Smooth muscle cell (in vitro differentiated cells): ENCODE results near the gene GPR34. TPM values are rescaled to one million over a fixed set of nuclear protein-coding genes. Genes with fewer than 3 reads are reported as not detected.

Source experiments
- DNase-seq: peaks from one replicate; lab custom pipeline; 2025; ENCODE audit not compliant: unreplicated experiment; lab: John Stamatoyannopoulos, UW
- H2AFZ ChIP-seq: fragments of 200-600 bp; sonication (generic); 2 replicates; pipeline ENCODE4 v1.6.0; 2016; ENCODE audit warnings: antibody characterized with exemption, low read depth, mild to moderate bottlenecking
- H3F3A ChIP-seq: fragments of 200-600 bp; sonication (generic); 2 replicates; pipeline ENCODE4 v1.6.0; 2017; ENCODE audit warnings: antibody characterized with exemption, low read depth
- H3K27ac ChIP-seq: fragments of 200-600 bp; sonication (generic); 2 replicates; pipeline ENCODE4 v1.5.1; 2016; ENCODE audit warnings: low read depth, mild to moderate bottlenecking
- H3K27me3 ChIP-seq: fragments of 200-600 bp; sonication (generic); 2 replicates; pipeline ENCODE4 v1.6.1; 2016; ENCODE audit warnings: low read depth, mild to moderate bottlenecking
- H3K36me3 ChIP-seq: fragments of 200-600 bp; sonication (generic); 2 replicates; pipeline ENCODE4 v1.5.1; 2016; ENCODE audit warnings: low read depth
- H3K4me1 ChIP-seq: fragments of 200-600 bp; sonication (generic); 2 replicates; pipeline ENCODE4 v1.5.1; 2016; ENCODE audit warnings: low read depth
- H3K4me2 ChIP-seq: fragments of 200-600 bp; sonication (generic); 2 replicates; pipeline ENCODE4 v1.6.0; 2016; ENCODE audit warnings: mild to moderate bottlenecking
- H3K4me3 ChIP-seq: fragments of 200-600 bp; sonication (generic); 2 replicates; pipeline ENCODE4 v1.5.1; 2016; ENCODE audit warnings: mild to moderate bottlenecking
- H3K79me2 ChIP-seq: fragments of 200-600 bp; sonication (generic); 2 replicates; pipeline ENCODE4 v1.6.0; 2016; ENCODE audit warnings: low read depth, mild to moderate bottlenecking
- H3K9ac ChIP-seq: fragments of 200-600 bp; sonication (generic); 2 replicates; pipeline ENCODE4 v1.6.0; 2016; ENCODE audit warnings: low read depth
- H3K9me3 ChIP-seq: fragments of 200-600 bp; sonication (generic); replicated peaks from 2 replicates; pipeline ENCODE4 v1.5.1; 2016; ENCODE audit warnings: low read depth
- H4K20me1 ChIP-seq: fragments of 200-600 bp; sonication (generic); 2 replicates; pipeline ENCODE4 v1.6.0; 2016; ENCODE audit warnings: low read depth
- CTCF ChIP-seq: fragments of 200-600 bp; sonication (generic); IDR thresholded peaks from 2 replicates; pipeline ENCODE4 v1.5.1; 2017; ENCODE audit warnings: borderline replicate concordance, mild to moderate bottlenecking, antibody characterized with exemption; ENCODE audit not compliant: insufficient read depth, poor library complexity, severe bottlenecking
- WGBS: methylation state at CpG from one replicate; pipeline ENCODE4 v1.1.7; 2016; ENCODE audit warnings: low lambda C conversion rate; 5-methylcytosine and 5-hydroxymethylcytosine counted together
- polyA plus RNA-seq: library from polyadenylated mRNA; unstranded; fragments of >200 nt; fragmentation: Nextera tagmentation; extraction: Ambion mirVana; gene quantifications from 2 replicates; pipeline ENCODE4 v1.2.1, GENCODE V29; 2016
- total RNA-seq: library from RNA; depleted of rRNA; stranded (reverse); fragments of >200 nt; gene quantifications from 2 replicates; pipeline ENCODE4 v1.2.3, GENCODE V29; 2014

The GPR34 gene
- total and polyA plus RNA-seq, 2 experiments from 2014 or later: 0.31 to 2.2 TPM

GRCh38 chrX:41689711-41690110 is 938 bp downstream of the GPR34 start:
- Histone ChIP-seq H3K27me3 (no peaks in the 10 kb centered on the region), H4K20me1 (no peaks in the 10 kb centered on the region), H2AFZ (no peak overlapping the region), H3K4me1 (no peaks in the 10 kb centered on the region), H3F3A (no peaks in the 10 kb centered on the region), H3K4me3 (no peak overlapping the region), H3K4me2 (no peak overlapping the region), H3K27ac (no peak overlapping the region), H3K79me2 (no peaks in the 10 kb centered on the region), H3K36me3 (no peaks in the 10 kb centered on the region), H3K9me3 (no peaks in the 10 kb centered on the region), H3K9ac (no peak overlapping the region)
- no peak for TF ChIP-seq CTCF
- no peak for DNase-seq
- WGBS: 85% methylated on average over 3 of the region's 3 CpGs

DNA sequence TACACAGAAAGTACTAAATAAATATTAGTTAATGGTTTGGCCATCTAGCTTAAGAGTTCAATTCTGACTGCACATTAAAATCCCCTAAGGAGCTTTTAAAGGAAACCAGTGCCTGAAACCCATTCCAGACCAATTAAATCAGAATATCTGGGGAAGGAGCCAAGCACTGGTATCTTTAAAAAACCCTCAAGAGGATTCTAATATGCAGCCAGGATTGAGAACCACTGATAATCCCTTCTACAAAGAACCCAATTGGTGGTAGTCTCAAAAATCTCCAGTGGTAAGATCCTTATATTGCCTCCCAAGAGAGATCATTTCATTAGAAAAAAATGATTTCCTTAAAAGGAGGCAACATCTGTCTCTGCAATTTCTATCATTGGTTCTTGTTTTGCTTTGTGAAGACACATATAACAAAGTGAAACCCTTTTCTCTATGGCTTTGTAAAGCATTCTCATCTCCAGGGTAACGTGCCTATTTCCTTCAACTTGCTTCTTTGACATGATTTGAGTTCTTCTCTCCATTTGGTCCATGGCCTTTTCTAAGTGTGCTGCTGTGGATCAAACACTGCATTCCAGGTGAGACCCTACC is 3.5 kb downstream of the GPR34 start:
- Histone ChIP-seq H3K4me1 (no peaks in the 10 kb centered on the region), H3K27me3 (no peaks in the 10 kb centered on the region), H3K36me3 (no peaks in the 10 kb centered on the region), H3K4me2 (no peak overlapping the region), H2AFZ (no peak overlapping the region), H3K79me2 (no peaks in the 10 kb centered on the region), H3F3A (no peaks in the 10 kb centered on the region), H3K27ac (no peak overlapping the region), H4K20me1 (no peaks in the 10 kb centered on the region), H3K9ac (no peak overlapping the region), H3K9me3 (no peaks in the 10 kb centered on the region), H3K4me3 (no peak overlapping the region)
- no peak for DNase-seq
- TF ChIP-seq CTCF: no peak
- WGBS: 92% methylated on average over 1 of the region's 1 CpG

DNA sequence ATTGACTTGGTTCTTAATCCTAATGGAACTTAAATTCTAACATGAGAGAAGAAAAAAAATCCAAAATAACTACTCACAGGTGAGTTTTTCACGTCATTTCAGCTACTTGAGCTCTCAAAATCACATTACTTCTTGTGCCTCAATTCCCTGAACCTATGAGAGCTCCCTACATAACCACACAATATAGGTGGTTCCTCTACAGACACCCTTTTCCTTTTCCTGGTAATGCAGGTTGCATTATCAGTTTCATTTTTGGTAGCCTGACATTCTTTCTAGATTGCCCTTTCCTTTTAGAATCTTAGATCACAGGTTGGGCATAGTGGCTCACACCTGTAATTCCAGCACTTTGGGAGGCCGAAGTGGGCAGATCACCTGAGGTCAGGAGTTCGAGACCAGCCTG is 4.3 kb downstream of the GPR34 start:
- Histone ChIP-seq H3F3A (no peaks in the 10 kb centered on the region), H3K9me3 (no peaks in the 10 kb centered on the region), H3K4me3 (no peak overlapping the region), H3K4me1 (no peaks in the 10 kb centered on the region), H4K20me1 (no peaks in the 10 kb centered on the region), H3K79me2 (no peaks in the 10 kb centered on the region), H3K27ac (no peak overlapping the region), H3K36me3 (no peaks in the 10 kb centered on the region), H3K9ac (no peak overlapping the region), H3K27me3 (no peaks in the 10 kb centered on the region), H2AFZ (no peak overlapping the region), H3K4me2 (no peak overlapping the region)
- TF ChIP-seq CTCF: no peak
- WGBS: 82% methylated on average over 3 of the region's 3 CpGs
- no peak for DNase-seq

GRCh38 chrX:41695426-41695825 is 6.7 kb downstream of the GPR34 start:
- Histone ChIP-seq H3K36me3 (no peaks in the 10 kb centered on the region), H3K9me3 (no peaks in the 10 kb centered on the region), H3K27ac (no peak overlapping the region), H3K4me1 (no peaks in the 10 kb centered on the region), H3K4me3 (no peak overlapping the region), H3K27me3 (no peaks in the 10 kb centered on the region), H3K9ac (no peak overlapping the region), H3K79me2 (no peaks in the 10 kb centered on the region), H3K4me2 (no peak overlapping the region), H2AFZ (no peak overlapping the region), H4K20me1 (no peaks in the 10 kb centered on the region), H3F3A (no peaks in the 10 kb centered on the region)
- 79% methylated on average over 7 of the region's 7 CpGs for WGBS
- DNase-seq: no peak
- no peak for TF ChIP-seq CTCF
